GM10266 (cell line): ENCODE data around the gene SCIMP.
"Not testable (repeated sequence)": the region's sequence is repeated elsewhere in the genome, so short reads cannot be mapped to it uniquely, and the experiment has no call there.

ENCODE experiments used
- DNase-seq: peaks from one replicate; pipeline ENCODE4 v3.0.0; 2012; ENCODE audit errors: extremely low spot score
- CTCF ChIP-seq: IDR thresholded peaks from 2 replicates; pipeline ENCODE4 v1.5.1; 2012; ENCODE audit warnings: mild to moderate bottlenecking, low read depth; ENCODE audit not compliant: control insufficient read depth, insufficient read depth; ENCODE audit errors: missing control alignments

Gene SCIMP

DNA sequence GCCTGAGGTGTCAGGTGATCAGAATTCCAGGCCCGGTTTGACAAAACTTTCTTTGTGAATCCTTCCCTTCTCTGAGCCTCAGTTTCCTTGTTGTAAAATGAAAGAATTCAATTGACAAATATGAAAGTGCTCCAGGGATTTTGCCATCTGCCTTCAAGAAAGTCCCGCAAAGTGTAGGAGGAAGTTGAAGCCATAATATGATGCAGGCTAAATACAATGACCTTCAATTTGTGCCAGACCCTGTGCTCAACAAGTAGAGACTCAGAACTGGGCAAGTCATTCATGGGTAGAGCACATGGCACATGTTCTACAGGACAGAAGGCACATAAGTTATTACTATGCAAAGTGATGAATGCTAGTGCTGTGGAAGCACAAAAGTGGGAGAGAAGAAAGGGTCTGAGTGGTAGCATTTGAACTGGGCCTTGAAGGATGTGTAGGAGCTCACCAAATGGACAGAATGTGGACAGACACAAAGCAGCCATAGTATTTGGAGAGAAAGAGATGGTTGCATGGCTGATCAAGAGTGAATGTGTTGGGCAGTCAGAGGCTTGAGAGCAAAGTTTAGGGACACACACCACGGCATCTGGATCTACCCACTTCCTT is 2.4 kb upstream of the SCIMP start:
- TF ChIP-seq CTCF = no peak
- no peak for DNase-seq

DNA sequence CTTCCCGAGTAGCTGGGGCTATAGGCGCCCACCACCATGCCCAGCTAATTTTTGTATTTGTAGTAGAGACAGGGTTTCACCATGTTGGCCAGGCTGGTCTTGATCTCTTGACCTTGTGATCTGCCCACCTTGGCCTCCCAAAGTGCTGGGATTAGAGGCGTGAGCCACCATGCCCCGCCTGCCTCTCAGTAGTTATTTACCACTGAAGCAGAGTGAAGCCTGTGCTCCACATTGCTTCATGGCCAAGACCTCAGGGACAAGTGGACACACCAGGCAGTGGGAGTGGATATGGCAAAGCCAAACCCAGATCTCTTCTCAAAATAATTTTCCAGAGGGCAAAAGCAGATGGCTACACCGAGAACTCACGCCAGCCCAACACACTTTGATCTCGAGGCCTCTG is 1.2 kb downstream of the SCIMP start:
- DNase-seq = not testable (repeated sequence)

- TF ChIP-seq CTCF = no peak
- peak; percentile 42 for DNase-seq
These were observed 7.5 kb downstream of the SCIMP start for GRCh38 chr17:5226940-5227878.

DNA sequence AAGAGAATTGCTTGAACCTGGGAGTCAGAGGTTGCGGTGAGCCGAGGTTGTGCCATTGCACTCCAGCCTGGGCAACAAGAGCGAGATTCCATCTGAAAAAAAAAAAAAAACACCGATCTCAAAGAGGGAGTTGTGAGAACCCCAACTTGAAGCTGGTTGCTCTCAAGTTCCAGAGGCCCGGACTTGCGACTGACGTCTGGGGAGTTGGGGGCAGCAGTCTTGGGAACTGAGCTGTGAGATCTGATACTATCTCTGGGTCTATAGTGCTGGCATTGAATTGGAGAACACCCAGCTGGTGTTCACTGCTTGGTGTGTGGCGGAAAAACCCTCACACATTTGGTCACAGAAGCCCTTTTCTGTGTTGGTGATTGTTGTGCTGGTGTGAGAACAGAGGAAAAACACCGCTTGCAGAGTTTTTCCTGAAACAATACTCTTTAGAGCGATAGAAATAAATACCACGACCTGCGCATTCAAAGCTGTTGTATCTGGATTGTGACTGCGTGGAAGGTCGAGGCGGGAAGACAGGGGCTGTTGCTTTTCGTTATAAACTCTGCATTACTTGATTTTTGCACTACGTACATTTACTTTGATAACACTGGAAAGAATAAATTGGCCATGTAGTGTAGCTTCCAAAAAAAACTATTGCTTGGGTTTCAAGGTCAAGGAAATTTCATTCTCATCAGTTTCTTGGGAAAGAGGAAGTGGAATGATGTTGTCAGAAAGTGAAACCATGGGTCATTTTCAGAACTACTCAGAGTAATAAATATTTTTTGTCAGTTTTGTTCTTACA is 8.8 kb downstream of the SCIMP start:
- DNase-seq = no peak
- TF ChIP-seq CTCF = no peak

- not testable (repeated sequence) for DNase-seq
These were observed 12.7 kb downstream of the SCIMP start for GRCh38 chr17:5221912-5222311.

GRCh38 chr17:5220074-5220473 is 14.6 kb downstream of the SCIMP start:
- no peak for DNase-seq
- TF ChIP-seq CTCF = no peak

DNA sequence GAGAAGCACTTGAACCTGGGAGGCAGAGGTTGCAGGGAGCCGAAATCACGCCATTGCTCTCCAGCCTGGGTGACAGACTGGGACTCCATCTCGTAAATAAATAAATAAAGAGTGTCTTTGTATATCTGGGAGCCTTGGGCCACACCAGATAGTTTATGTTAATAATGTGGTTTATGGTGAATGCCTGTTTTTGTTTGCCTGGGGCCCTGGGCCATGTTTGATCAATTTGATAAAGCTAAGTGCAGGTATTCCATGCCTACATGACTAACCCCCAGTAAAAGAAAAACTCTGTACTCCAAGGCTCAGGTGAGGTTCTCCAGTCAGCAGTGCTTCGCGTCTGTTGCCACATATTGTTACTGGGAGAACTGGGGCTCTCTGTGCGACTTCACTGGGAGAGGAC is 15.1 kb downstream of the SCIMP start:
- TF ChIP-seq CTCF = no peak
- DNase-seq = no peak

DNA sequence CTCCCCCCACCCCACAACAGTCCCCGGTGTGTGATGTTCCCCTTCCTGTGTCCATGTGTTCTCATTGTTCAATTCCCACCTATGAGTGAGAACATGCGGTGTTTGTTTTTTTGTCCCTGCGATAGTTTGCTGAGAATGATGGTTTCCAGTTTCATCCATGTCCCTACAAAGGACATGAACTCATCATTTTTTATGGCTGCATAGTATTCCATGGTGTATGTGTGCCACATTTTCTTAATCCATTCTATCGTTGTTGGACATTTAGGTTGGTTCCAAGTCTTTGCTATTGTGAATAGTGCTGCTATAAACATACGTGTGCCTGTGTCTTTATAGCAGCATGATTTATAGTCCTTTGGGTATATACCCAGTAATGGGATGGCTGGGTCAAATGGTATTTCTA is 17.1 kb downstream of the SCIMP start:
- DNase-seq = not testable (repeated sequence)
